Central memory CD8-positive, alpha-beta T cell (primary cell): Measurements from ENCODE around the gene MYO7B.
A peak's percentile ranks its signal among the peaks of the same experiment; 100 is the strongest.
"Not testable (repeated sequence)": the region's sequence is repeated elsewhere in the genome, so short reads cannot be mapped to it uniquely, and the experiment has no call there.

ENCODE experiments used
- ATAC-seq: fragments of 150-1000 bp; cut with Tn5 transposase; replicated peaks from 2 replicates; pipeline ENCODE4 v1.10.0; 2022; ENCODE audit warnings: mild to moderate bottlenecking, moderate FRiP score, moderate number of reproducible peaks; ENCODE audit not compliant: poor library complexity, severe bottlenecking; ENCODE audit errors: extremely low read depth
- DNase-seq, 2 donors: peaks; one replicate each; pipeline ENCODE4 v3.0.0; 2021; ENCODE audit warnings: low spot score in 2 of 2
- H3K27ac Mint-ChIP-seq: one replicate; pipeline ENCODE4 v1.8.0; 2022; ENCODE audit warnings: low read depth, mild to moderate bottlenecking, moderate library complexity, mixed read lengths
- H3K27me3 Mint-ChIP-seq: one replicate; pipeline ENCODE4 v1.8.0; 2022; ENCODE audit warnings: mixed read lengths
- H3K36me3 Mint-ChIP-seq: one replicate; pipeline ENCODE4 v1.8.0; 2022; ENCODE audit warnings: mild to moderate bottlenecking, moderate library complexity, mixed read lengths; ENCODE audit not compliant: insufficient read depth
- H3K4me1 Mint-ChIP-seq: one replicate; pipeline ENCODE4 v1.8.0; 2022; ENCODE audit warnings: mixed read lengths
- H3K4me3 Mint-ChIP-seq: one replicate; pipeline ENCODE4 v1.8.0; 2022; ENCODE audit warnings: mild to moderate bottlenecking, moderate library complexity, mixed read lengths
- H3K9me3 Mint-ChIP-seq: one replicate; pipeline ENCODE4 v1.8.0; 2022; ENCODE audit warnings: mixed read lengths

MYO7B gene

DNA sequence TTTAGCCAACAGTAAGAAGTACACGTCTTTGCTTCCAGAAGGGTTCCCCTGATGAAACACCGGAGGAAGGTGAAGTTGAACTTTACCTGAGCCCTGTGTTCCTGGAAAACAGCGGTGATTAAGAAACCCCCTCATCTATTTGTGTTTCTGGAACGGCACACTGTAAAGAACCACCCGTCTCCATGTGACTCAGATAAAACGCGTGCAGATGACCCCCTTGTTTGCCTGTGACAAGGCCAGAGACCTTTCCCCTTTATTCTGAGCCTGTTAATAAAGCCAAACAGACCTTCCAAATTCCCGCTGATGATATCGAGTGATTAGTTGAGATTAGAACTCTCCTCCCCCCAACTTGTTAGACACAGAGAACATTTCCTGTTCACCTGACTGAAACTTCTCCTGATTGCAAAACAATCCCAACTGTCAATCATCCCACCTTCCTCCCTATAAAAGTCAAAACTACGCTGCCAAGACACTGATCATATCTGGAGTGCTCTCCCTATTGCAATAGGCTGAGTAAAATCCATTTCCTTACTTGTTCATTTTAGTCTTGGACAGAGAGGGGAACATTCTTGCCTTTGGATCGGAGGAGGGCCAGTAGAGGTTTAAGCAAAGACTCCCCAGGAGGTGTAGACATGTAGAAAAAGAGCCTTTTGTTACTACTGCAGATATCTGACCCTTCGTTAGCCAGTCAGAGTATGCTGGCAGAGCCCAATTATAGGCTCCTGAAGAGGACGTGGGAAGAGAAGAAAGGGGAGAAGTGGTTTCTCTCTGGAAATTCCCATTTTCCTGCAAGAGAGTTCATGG, 8.3 kb upstream of the MYO7B start:
- H3K4me1 Mint-ChIP-seq = peaks cover 35% of the 10 kb centered on the region
- peak overlapping the region; percentile 96 for H3K27ac Mint-ChIP-seq
- DNase-seq (no peak), ATAC-seq (peak; percentile 7)
- no peaks in the 10 kb centered on the region for H3K27me3 Mint-ChIP-seq
- H3K36me3 Mint-ChIP-seq = peaks cover 22% of the 10 kb centered on the region
- peak overlapping the region; percentile 86 for H3K4me3 Mint-ChIP-seq
- H3K9me3 Mint-ChIP-seq = no peaks in the 10 kb centered on the region

DNA sequence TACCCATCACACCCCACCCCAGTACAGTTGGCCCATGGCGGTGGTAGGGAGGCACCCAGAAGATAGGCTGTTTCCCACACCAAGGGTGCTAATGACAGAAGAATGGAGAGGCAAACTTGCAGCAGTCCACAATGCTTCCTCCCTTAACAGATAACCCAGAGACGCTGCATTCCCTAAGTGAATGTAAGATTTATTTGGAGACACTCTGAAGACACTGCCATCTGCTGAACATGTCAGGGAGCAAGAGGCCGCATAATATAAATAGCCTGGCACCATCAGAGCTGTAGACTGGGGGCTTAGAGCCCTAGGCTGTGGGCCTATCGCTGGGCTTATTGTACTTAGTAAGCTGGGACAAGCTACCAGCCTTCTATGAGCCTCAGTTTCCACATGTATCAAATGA, 7.0 kb upstream of the MYO7B start:
- H3K4me3 Mint-ChIP-seq = no peak overlapping the region
- no peak for ATAC-seq
- peaks cover 29% of the 10 kb centered on the region for H3K4me1 Mint-ChIP-seq
- H3K27me3 Mint-ChIP-seq = peaks cover 10% of the 10 kb centered on the region
- H3K27ac Mint-ChIP-seq = no peak overlapping the region
- DNase-seq = no peak
- H3K9me3 Mint-ChIP-seq = no peaks in the 10 kb centered on the region
- peaks cover 18% of the 10 kb centered on the region for H3K36me3 Mint-ChIP-seq

DNA sequence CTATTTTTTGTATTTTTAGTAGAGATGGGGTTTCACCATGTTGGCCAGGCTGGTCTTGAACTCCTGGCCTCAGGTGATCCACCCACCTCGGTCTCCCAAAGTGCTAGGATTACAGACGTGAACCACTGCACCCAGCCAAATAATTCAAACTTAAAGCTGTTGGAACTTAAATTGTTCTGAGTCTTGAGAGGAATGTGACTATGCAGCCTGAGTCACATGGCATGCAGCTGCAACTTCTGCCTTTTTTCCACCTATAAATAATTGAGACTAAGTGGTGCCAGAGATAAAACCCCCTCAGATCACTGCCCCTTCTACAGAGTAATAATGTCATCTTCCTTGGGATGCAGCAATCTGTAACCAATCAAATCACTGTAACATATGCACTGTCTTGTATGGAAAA, 6.1 kb upstream of the MYO7B start:
- not testable (repeated sequence) for H3K9me3 Mint-ChIP-seq, ATAC-seq, DNase-seq, H3K4me3 Mint-ChIP-seq, H3K27ac Mint-ChIP-seq
- Mint-ChIP-seq H3K27me3 (peaks cover 19% of the 10 kb centered on the region), H3K4me1 (peaks cover 23% of the 10 kb centered on the region), H3K36me3 (peaks cover 15% of the 10 kb centered on the region)

DNA sequence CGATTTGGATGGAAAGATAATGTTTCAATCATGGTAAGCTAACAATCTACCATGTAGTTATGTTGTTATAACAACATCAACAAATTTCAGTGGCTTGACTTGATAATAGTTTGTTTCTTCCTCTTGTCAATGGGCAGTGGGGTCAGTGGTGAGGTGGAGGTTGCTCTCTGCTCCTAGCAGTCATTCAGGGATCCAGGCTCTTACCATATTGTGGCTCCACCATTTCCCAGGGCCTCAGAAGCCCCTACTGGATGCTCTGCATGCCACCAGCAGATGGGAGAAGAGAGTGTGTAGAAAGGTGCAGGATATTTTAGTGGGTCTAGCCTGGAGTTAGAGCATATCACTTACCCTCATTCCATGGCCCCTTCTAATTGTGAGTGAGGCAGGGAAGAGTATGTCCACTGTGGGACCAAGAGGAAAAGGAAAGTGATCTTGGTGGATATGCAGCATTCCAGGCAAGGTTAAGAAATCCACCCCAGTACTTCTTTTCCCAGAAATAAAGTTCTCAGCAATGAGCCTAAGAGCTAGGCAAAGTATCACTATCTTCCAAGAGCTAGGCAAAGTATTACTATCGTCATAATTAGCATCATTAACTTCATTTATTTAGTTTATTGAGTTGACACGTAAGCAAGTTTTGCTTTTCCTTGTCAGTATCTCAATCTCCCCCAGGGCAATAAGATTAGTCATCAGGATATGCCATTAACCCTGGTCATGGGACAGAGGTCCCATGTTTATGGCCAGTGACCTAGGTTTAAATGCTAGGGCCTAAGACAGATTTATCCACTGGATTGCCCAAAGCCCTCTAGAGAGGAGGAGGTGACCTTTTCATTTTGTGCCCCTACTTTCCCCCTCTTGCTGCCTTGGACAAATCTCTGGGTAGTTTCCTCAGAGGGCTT, 5.0 kb upstream of the MYO7B start:
- H3K4me3 Mint-ChIP-seq = no peak overlapping the region
- no peak for ATAC-seq
- H3K9me3 Mint-ChIP-seq = no peaks in the 10 kb centered on the region
- H3K4me1 Mint-ChIP-seq = peaks cover 19% of the 10 kb centered on the region
- H3K36me3 Mint-ChIP-seq = peaks cover 15% of the 10 kb centered on the region
- peaks cover 23% of the 10 kb centered on the region for H3K27me3 Mint-ChIP-seq
- no peak overlapping the region for H3K27ac Mint-ChIP-seq
- no peak for DNase-seq

DNA sequence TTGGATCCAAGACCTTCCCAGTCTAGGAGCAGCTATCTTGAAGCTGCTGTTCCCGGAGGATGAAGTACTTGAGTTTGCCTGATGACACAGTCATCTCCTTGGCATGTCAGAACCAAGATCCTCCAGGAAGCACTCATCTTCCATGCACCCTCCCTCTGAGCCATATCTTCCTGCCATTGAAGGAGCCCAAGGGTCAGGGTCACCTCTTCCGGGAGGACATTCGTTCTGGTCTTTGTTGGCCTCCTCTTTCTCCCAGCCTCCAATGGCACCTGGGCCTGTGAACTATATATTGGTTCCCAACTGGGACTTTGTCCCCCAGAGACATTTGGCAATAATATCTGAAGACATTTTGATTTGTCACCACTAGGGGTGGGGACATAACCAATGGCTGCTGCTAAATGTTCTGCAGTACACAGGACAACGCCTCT, 4.2 kb upstream of the MYO7B start:
- no peak overlapping the region for H3K4me3 Mint-ChIP-seq
- peaks cover 9% of the 10 kb centered on the region for H3K36me3 Mint-ChIP-seq

DNA sequence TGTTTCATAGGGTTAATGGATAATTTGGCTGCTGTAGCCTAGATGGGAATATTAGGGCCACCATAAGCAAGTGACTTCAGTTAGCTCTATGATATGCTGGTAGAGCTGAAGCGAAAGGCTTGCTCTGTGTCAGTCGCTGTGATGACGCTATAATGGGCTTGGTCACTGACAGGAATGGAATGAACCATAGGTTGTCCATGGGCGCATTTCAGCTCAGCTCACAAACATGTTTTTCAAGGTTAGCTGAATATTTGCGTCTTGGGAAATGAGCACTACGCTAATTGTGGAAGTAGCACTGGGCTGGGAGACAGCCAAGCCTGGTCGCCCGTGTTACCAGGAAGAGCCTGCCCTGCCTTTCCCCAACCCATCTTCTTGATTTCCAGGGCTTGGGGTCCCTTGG, 3.2 kb upstream of the MYO7B start:
- Mint-ChIP-seq H3K4me1 (peaks cover 6% of the 10 kb centered on the region), H3K9me3 (no peaks in the 10 kb centered on the region), H3K4me3 (no peak overlapping the region), H3K36me3 (no peaks in the 10 kb centered on the region), H3K27me3 (peaks cover 31% of the 10 kb centered on the region), H3K27ac (no peak overlapping the region)
- no peak for ATAC-seq
- no peak for DNase-seq

More for the DNA sequence above, 4.2 kb upstream of the MYO7B start:
- Mint-ChIP-seq H3K4me1 (peaks cover 15% of the 10 kb centered on the region), H3K9me3 (no peaks in the 10 kb centered on the region), H3K27ac (no peak overlapping the region), H3K27me3 (peaks cover 23% of the 10 kb centered on the region)
- DNase-seq (no peak), ATAC-seq (no peak)

DNA sequence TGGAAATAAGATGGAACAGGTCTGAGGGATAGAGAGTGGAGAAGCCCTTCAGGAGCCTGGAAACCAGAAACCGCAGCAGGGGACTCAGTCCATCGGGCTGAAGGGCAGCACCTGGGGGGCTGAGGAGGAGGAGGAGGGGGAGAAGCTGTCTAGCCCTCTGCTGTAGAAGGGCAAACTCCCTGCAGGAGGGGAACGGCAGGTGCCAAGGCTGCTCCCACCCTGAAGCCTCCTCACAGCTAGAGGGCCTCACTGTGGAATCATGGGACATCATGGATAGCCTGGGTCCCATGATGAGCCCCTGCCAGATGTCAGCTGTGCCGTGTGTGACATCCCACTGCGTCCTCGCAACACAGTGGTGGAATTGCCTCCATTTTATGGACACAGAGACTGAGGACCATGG, 435 bp downstream of the MYO7B start:
- Mint-ChIP-seq H3K9me3 (no peaks in the 10 kb centered on the region), H3K27ac (no peak overlapping the region), H3K27me3 (peaks cover 40% of the 10 kb centered on the region), H3K4me1 (no peaks in the 10 kb centered on the region), H3K4me3 (no peak overlapping the region), H3K36me3 (no peaks in the 10 kb centered on the region)
- DNase-seq (no peak), ATAC-seq (no peak)

DNA sequence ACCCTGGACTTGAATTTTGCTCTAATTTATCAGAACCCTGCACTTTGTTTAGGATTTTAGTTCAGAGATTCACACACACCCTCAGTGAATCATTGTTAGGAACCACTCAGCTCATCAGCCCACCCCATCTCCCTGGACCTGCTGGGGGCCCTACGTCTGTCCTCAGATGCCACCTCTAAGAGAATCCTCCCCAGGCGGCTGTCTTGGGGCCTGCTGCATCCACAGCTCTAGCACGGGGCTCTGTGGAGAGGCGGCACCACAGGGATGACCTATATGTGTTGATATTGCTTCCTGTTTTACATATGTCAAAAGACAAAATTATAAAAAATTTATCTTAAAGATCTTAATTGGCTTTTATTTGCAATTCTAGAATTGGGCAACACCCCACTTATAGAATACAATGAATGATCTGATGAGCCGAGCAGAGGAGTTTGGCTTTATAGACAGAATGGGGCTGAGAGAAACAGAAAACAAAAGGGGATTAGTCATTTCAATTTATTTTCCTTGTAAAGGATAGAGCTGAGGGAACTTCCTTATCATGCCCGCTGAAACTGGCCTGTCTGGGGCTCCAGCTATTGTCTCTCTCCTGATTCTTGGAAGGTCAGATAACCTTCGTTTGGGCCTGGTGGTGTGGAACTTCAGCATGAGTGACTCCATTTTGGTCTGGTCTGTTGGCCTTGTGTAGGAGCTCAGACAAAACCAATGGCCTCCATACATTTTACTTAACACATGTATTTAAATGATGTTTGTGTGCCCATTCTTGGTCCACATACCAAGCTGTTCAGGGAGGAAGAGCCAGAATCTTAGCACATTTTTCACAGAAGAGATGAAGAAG, 1.4 kb downstream of the MYO7B start:
- no peaks in the 10 kb centered on the region for H3K4me1 Mint-ChIP-seq
- no peak overlapping the region for H3K4me3 Mint-ChIP-seq
- ATAC-seq = no peak
- no peak for DNase-seq
- no peaks in the 10 kb centered on the region for H3K9me3 Mint-ChIP-seq
- H3K27ac Mint-ChIP-seq = no peak overlapping the region
- peaks cover 40% of the 10 kb centered on the region for H3K27me3 Mint-ChIP-seq
- no peaks in the 10 kb centered on the region for H3K36me3 Mint-ChIP-seq

DNA sequence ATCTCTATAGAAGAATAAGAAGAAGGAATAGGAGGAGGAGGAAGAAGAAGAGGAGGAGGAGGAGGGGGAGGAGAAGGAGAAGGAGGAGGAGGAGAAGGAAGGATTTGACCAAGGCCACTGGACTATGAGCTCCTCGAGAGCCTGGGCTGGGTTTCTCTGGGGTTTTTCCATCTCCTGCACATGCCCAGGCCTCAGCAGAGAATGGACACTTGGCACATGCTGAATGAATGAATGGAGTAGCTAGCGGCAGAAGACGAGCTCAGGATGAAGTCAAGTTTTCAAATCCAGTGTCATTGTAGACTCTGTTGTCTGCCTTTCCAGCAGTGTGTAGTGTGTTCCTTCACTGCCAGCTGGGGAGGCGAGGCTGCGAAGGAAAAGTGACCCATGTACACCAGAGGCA, 2.2 kb downstream of the MYO7B start:
- H3K4me3 Mint-ChIP-seq = no peak overlapping the region
- H3K36me3 Mint-ChIP-seq = no peaks in the 10 kb centered on the region
- ATAC-seq (no peak), DNase-seq (no peak)
- no peak overlapping the region for H3K27ac Mint-ChIP-seq
- H3K9me3 Mint-ChIP-seq = no peaks in the 10 kb centered on the region
- H3K4me1 Mint-ChIP-seq = no peaks in the 10 kb centered on the region
- H3K27me3 Mint-ChIP-seq = peaks cover 38% of the 10 kb centered on the region

DNA sequence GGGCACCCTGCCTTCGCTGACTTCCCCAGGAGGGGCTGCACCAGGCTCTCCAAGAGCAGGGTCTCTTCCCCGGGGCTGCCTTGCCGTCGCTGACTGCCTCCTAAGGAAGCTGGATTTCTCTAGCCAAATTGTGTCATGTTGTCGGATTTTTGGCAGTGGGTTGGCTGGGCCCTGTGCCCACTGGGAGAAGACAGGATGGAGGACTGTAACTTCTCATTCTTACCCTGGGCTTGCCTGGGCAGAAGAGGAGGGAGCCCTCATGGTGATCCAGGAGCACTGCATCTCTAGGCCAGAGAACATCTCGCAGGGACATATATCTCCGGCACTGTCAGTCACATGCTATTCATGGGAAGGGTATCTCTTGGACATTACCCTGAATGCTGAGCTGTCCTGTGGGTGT, 6.3 kb downstream of the MYO7B start:
- Mint-ChIP-seq H3K27me3 (peaks cover 14% of the 10 kb centered on the region), H3K4me1 (no peaks in the 10 kb centered on the region), H3K9me3 (no peaks in the 10 kb centered on the region), H3K36me3 (no peaks in the 10 kb centered on the region), H3K4me3 (no peak overlapping the region), H3K27ac (no peak overlapping the region)
- DNase-seq (no peak), ATAC-seq (no peak)

DNA sequence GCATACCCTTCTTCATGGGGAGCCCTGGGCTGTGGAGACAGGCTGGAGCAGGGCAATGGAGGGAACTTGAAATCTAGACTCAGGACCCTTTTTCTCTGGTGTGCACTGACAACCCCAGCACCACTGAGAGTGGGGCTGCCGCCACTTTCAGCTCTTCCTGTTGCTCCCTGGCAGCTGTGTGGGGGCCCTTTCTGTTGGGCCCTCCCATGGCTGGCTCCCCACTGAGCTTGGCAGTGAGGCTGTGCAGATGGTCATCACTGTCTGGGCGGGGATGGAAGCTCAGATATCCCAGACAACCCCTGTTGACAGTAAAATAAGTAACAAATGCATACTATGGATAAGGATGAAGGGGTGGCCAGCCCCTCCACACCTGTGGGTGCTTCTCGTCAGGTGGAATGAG, 6.7 kb downstream of the MYO7B start:
- Mint-ChIP-seq H3K9me3 (no peaks in the 10 kb centered on the region), H3K4me3 (no peak overlapping the region), H3K27ac (no peak overlapping the region), H3K4me1 (no peaks in the 10 kb centered on the region), H3K36me3 (no peaks in the 10 kb centered on the region), H3K27me3 (peaks cover 14% of the 10 kb centered on the region)
- no peak for ATAC-seq
- DNase-seq = no peak

DNA sequence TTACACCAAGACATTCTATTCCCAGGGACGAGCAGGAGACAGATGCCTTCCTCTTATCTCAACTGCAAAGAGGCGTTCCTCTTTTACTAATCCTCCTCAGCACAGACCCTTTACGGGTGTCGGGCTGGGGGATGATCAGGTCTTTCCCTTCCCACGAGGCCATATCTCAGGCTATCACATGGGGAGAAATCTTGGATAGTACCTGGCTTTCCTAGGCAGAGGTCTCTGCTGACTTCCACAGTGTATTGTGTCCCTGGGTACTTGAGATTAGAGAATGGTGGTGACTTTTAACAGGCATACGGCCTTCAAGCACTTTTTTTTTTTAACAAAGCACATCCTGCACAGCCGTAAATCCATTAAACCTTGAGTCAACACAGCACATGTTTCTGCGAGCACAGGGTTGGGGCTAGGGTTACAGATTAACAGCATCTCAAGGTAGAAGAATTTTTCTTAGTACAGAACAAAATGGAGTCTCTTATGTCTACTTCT, 7.6 kb downstream of the MYO7B start:
- not testable (repeated sequence) for H3K4me1 Mint-ChIP-seq, ATAC-seq, H3K9me3 Mint-ChIP-seq, H3K27ac Mint-ChIP-seq, DNase-seq, H3K4me3 Mint-ChIP-seq, H3K36me3 Mint-ChIP-seq
- H3K27me3 Mint-ChIP-seq = peaks cover 10% of the 10 kb centered on the region
